ENCODE data around the gene BLOC1S1. TPM values are rescaled to one million over a fixed set of nuclear protein-coding genes. Genes with fewer than 3 reads are reported as not detected.

BLOC1S1 gene
- total and polyA plus RNA-seq, 9 of the 15 experiments (the other 6 are each of a cell fraction or from before 2014, with no cell fraction given), result 75.2 to 161 (median 98.8) TPM

- H3K27me3 ChIP-seq (ENCODE audit: control insufficient read depth in 2 of 2, insufficient read depth in 2 of 2, low read length in 2 of 2), result peaks cover 19 to 29% of the 10 kb centered on the region in 2 experiments
- peak; percentile 62 to 79 (median 74) for DNase-seq (ENCODE audit: extremely low read depth in 1 of 4, low spot score in 3 of 4)
- H3K4me3 ChIP-seq, result no peak overlapping the region
- no TSS peak for BruUV-seq (replicated peaks)
- H3K9me1 ChIP-seq (ENCODE audit: control insufficient read depth, insufficient read depth, low read length), result peaks cover 5% of the 10 kb centered on the region
- no peak overlapping the region for H3K9ac ChIP-seq (ENCODE audit: insufficient read depth in 1 of 2, low read depth in 2 of 2, low read length in 2 of 2)
- FAIRE-seq, result peak; percentile 63
- H2AFZ ChIP-seq (ENCODE audit: low read depth, low read length), result no peak overlapping the region
- no peaks in the 10 kb centered on the region for H4K20me1 ChIP-seq (replicated peaks; ENCODE audit: control insufficient read depth, insufficient read depth, low read length)
- in situ Hi-C loops (cut with MboI), result no loop called here
- H3K27ac ChIP-seq (ENCODE audit: extremely low read depth, low read depth, low read length), result no peak overlapping the region
- 0% methylated on average over 5 of the region's 5 CpGs for WGBS (ENCODE audit: insufficient coverage, low coverage, missing lambda C conversion rate)
- H3K9me3 ChIP-seq (replicated peaks; ENCODE audit: control insufficient read depth, insufficient read depth, low read depth, low read length), result no peaks in the 10 kb centered on the region
- ATAC-seq, result peak; percentile 87
- no peaks in the 10 kb centered on the region for H3K79me2 ChIP-seq (ENCODE audit: control insufficient read depth, insufficient read depth, low read length)
- H3K36me3 ChIP-seq (ENCODE audit: control insufficient read depth, insufficient read depth, low read length), result no peaks in the 10 kb centered on the region
- ChIA-PET CTCF (ENCODE audit: low intra/inter-chr PET ratio) (interaction anchor here (0.6 kb wide), 2 partner anchors 91 to 1486 kb away, joined by 3 read pairs; no protein-coding TSS in a partner anchor), POLR2A (interaction anchor here (0.6 to 1.9 kb wide), 6 partner anchors 9 to 1054 kb away, joined by 3 to 9 read pairs (median 3); partner anchors contain the start of gene BLOC1S1)
- H3K4me1 ChIP-seq (replicated peaks in 1 of 2; ENCODE audit: control insufficient read depth in 2 of 2, insufficient read depth in 2 of 2, low read length in 2 of 2), result peaks cover 6 to 18% of the 10 kb centered on the region in 2 experiments; a peak in 4 of 5 replicates
- intact Hi-C loops (cut with micrococcal nuclease), result loop anchor here (2.0 kb wide), 1 partner anchor 25 kb away; a partner anchor contains a TSS
- H3K4me2 ChIP-seq (ENCODE audit: insufficient read depth, low read length), result no peak overlapping the region
- TF ChIP-seq GABPB2 (CRISPR knock-in tag; conservative IDR thresholded peaks at IDR 0.05) (no peak), CTCF (IDR thresholded peaks at IDR 0.05 in 2 of 3, conservative IDR thresholded peaks at IDR 0.05 in 1 of 3; ENCODE audit: insufficient read depth in 2 of 3, low read depth in 1 of 3, low read length in 3 of 3) (peak; percentile 72 to 91 (median 81)), CTBP1 (IDR thresholded peaks at IDR 0.05; ENCODE audit: borderline replicate concordance) (no peak), SMAD3 (CRISPR knock-in tag; conservative IDR thresholded peaks at IDR 0.05) (no peak), JUND (IDR thresholded peaks at IDR 0.05; ENCODE audit: borderline replicate concordance, low read depth, low read length) (0 out of 2 replicates have a peak, but pooled peaks have one; percentile 3), JUND (tag; IDR thresholded peaks at IDR 0.05; ENCODE audit: borderline replicate concordance, low read depth, low read length) (no peak), ZNF511 (CRISPR knock-in tag; IDR thresholded peaks at IDR 0.05) (no peak), ZNF740 (CRISPR knock-in tag; IDR thresholded peaks at IDR 0.05) (0 out of 2 replicates have a peak, but pooled peaks have one; percentile 47), ZNF740 (tag; IDR thresholded peaks at IDR 0.05) (no peak), TFAP4 (CRISPR knock-in tag; IDR thresholded peaks at IDR 0.05; ENCODE audit: borderline replicate concordance) (peak; percentile 40; the same call in 1 of the 2 replicates), ZBTB7A (IDR thresholded peaks at IDR 0.05; ENCODE audit: borderline replicate concordance, control insufficient read depth, low read depth, low read length) (peak; percentile 75; the same call in 1 of the 2 replicates), RAD21 (CRISPR knock-in tag; conservative IDR thresholded peaks at IDR 0.05 in 1 of 2, IDR thresholded peaks at IDR 0.05 in 1 of 2) (peak; percentile 22 to 51; a peak in 2 of 4 replicates), RB1 (IDR thresholded peaks at IDR 0.05; ENCODE audit: low read depth) (0 out of 2 replicates have a peak, but pooled peaks have one; percentile 13), MAZ (CRISPR knock-in tag; conservative IDR thresholded peaks at IDR 0.05 in 1 of 2, IDR thresholded peaks at IDR 0.05 in 1 of 2) (peak; percentile 73 to 84; a peak in 3 of 4 replicates), SMC3 (conservative IDR thresholded peaks at IDR 0.05; ENCODE audit: insufficient read depth, low read depth, low read length) (0 out of 2 replicates have a peak, but pooled peaks have one; percentile 8)
Observed at GRCh38 chr12:55705782-55706402, 10.0 kb upstream of the BLOC1S1 start.
